ENCODE measurements around the gene DEAF1.

Gene DEAF1

DNA sequence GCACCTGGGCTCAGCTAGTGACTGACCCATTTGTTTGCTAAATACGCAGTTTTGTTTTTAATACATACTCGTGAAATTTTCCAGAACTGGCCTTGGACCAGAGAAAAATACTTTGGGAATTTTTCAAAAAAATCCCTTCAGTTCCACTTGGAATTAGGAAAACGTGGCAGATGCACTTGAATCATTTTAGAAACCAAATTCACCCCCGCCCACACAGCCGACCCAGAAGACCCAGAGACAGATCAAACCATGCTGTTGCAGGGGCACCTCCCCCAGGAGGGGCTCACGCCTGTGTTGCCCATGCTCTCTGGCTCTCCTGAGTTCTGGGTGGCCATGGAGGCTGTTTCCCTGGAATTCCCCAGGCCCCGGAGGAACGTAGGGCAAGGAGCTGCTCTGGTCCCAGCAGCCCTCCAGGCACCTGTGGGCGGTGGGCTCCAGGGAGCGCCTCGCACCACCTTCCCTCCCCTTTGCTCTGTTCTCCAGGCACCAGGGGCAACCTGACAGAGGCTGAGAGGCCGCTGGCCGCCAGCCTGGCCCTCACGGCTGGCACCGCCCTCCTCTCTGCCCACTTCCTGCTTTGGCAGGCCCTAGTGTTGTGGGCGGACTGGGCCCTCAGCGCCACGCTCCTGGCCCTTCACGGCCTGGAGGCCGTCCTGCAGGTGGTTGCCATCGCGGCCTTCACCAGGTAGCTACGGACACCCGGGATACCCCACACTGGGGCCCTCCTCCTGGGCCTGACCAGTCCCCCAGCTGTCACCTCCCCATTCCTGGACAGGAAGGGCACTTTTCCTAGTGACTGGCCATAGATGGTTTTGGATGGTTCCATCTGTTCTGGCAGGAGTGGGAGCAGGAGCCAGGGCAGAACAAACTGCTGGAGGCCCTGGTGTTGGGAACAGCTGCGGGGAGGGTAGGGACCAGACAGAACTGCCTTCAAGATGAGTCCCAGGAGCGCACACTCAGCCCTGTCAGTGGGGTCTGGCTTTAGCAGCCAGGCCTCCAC is 7.7 kb upstream of the DEAF1 start:
- Histone ChIP-seq H3K36me3 (no peaks in the 10 kb centered on the region), H3K4me3 (ENCODE audit: low read depth, low read length) (no peak overlapping the region), H3K4me1 (no peaks in the 10 kb centered on the region), H3K27me3 (peaks cover 4% of the 10 kb centered on the region; the same call in 1 of the 2 replicates), H3K9me3 (no peaks in the 10 kb centered on the region)
- TF ChIP-seq, protein P1, sequence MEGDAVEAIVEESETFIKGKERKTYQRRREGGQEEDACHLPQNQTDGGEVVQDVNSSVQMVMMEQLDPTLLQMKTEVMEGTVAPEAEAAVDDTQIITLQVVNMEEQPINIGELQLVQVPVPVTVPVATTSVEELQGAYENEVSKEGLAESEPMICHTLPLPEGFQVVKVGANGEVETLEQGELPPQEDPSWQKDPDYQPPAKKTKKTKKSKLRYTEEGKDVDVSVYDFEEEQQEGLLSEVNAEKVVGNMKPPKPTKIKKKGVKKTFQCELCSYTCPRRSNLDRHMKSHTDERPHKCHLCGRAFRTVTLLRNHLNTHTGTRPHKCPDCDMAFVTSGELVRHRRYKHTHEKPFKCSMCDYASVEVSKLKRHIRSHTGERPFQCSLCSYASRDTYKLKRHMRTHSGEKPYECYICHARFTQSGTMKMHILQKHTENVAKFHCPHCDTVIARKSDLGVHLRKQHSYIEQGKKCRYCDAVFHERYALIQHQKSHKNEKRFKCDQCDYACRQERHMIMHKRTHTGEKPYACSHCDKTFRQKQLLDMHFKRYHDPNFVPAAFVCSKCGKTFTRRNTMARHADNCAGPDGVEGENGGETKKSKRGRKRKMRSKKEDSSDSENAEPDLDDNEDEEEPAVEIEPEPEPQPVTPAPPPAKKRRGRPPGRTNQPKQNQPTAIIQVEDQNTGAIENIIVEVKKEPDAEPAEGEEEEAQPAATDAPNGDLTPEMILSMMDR (IDR thresholded peaks at IDR 0.05; ENCODE audit: low read depth, low read length), result no peak
- DNase-seq, result no peak

DNA sequence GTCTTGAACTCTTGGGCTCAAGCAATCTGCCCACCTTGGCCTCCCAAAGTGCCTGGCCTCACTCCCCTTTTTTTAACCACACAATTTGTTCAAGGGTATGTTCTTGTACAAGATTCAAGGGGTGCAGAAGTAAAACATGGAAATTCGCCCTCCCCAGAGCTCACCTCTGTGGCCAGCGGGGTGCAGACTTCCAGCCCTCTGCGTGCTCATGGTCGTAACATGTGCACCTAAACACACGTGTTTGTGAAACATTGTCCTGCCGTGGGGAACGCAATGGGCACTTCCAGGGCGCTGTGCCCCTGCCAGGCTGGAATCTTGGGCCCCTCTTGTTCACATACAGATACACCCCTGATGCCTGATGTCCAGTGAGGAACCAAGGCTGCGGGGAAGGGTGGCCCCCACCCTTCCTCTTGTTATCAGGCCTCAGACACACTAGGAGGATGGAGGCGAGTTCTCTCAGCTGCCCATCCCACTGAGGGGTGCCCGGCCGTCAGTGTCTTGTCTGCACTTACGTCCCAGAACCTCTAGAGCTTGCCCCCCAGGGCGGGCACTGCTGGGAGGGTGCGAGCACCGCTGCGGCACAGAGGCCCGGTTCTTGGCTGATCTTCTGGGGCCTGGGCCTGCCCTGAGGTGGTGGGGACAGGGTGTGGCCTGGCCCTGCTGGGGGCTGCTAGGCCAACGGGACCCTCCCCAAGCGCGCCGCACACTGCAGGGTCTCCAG is 6.9 kb upstream of the DEAF1 start:
- DNase-seq, result no peak
- Histone ChIP-seq H3K9me3 (no peaks in the 10 kb centered on the region), H3K4me1 (no peaks in the 10 kb centered on the region), H3K27me3 (peaks cover 4% of the 10 kb centered on the region; the same call in 1 of the 2 replicates), H3K4me3 (ENCODE audit: low read depth, low read length) (no peak overlapping the region), H3K36me3 (no peaks in the 10 kb centered on the region)
- TF ChIP-seq, protein P1 (IDR thresholded peaks at IDR 0.05; ENCODE audit: low read depth, low read length), result no peak

DNA sequence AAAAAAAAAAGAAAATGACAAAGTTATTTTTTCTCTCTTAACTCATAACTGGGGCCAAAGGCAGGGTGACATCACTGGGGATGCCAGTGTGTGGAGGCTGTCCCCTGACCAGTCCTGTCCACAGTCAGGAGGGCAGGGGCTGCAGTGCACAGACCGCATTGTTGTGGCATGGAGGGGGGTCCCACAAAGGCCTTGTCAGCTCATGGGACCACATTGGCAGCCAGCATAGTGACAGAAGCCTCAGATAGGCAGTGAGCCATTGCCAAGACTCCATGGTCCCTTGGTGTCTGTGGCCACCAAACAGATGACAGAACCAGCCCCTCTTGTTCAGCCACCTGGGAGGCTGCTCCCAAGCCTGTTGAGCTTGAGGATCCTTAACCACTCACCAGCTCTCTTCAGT is 4.7 kb upstream of the DEAF1 start:
- Histone ChIP-seq H3K27me3 (no peaks in the 10 kb centered on the region), H3K4me1 (no peaks in the 10 kb centered on the region), H3K4me3 (ENCODE audit: low read depth, low read length) (no peak overlapping the region), H3K9me3 (no peaks in the 10 kb centered on the region), H3K36me3 (no peaks in the 10 kb centered on the region)
- TF ChIP-seq, protein P1 (IDR thresholded peaks at IDR 0.05; ENCODE audit: low read depth, low read length), result no peak
- no peak for DNase-seq

DNA sequence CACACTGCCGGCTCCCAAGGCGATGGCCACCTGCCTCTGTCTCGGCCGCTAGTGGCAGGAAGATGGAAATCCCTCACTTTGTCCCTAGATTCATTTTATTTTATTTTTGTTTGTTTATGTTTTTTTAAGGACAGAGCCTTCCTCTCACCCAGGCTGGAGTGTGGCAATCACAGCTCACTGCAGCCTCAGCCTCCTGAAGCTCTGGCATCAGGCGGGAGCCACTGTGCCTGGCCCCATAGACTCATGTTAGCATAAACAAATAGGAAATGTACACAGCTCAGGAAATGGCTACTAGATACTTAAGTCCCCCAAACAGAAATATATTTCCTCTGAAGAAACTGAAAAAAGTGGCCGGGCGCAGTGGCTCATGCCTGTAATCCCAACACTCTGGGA is 4.1 kb upstream of the DEAF1 start:
- Histone ChIP-seq H3K27me3 (no peaks in the 10 kb centered on the region), H3K4me3 (ENCODE audit: low read depth, low read length) (no peak overlapping the region), H3K4me1 (no peaks in the 10 kb centered on the region), H3K9me3 (no peaks in the 10 kb centered on the region), H3K36me3 (no peaks in the 10 kb centered on the region)
- TF ChIP-seq, protein P1 (IDR thresholded peaks at IDR 0.05; ENCODE audit: low read depth, low read length), result no peak
- no peak for DNase-seq

DNA sequence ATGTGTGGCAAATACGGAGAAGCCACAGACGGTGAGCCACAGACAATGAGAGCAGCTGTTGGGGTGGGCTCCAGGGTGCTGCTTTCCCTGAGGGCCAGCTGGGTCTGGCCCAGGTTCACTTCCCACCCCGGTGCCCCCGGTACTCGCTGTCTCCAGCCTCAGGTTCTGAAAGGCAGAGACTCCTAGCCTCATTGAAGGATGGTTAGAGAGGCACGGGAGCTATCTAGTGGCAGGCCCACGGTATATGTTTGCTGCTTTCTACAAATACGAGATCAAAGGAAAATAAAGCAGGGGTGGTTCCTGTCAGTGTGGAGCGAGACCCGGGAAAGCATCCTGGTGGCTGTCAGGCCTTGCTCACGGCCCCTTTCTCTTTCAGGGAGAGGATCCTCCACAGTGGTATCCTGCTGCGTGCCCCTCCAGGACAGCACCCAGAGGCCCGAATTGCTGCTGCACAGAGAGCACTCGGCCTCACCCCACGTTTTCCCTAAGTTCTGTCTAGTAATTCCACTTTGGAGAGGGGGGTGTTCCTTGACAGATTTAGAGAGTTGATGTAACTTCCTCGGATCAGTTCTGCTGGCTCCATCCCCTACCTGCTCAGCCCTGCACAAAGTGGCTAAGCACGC is 3.6 kb upstream of the DEAF1 start:
- TF ChIP-seq, protein P1 (IDR thresholded peaks at IDR 0.05; ENCODE audit: low read depth, low read length), result no peak
- Histone ChIP-seq H3K27me3 (no peaks in the 10 kb centered on the region), H3K4me1 (no peaks in the 10 kb centered on the region), H3K9me3 (no peaks in the 10 kb centered on the region), H3K36me3 (no peaks in the 10 kb centered on the region), H3K4me3 (ENCODE audit: low read depth, low read length) (no peak overlapping the region)
- DNase-seq, result no peak

Data from BE2C (cell line).